Stimulated activated CD4-positive, alpha-beta T cell treated with anti-CD3 and anti-CD28 coated beads, Interleukin-4, amount 100 ng/mL, for 48 hours (primary cell): ENCODE measurements around the gene LTA4H.
"Not testable (repeated sequence)": the region's sequence is repeated elsewhere in the genome, so short reads cannot be mapped to it uniquely, and the experiment has no call there.

Experiments
- DNase-seq, 2 donors: peaks; one replicate each; pipeline ENCODE4 v3.0.0-alpha.2; 2020; ENCODE audit warnings: low read depth in 2 of 2

Gene LTA4H

GRCh38 chr12:95990136-95990535 is 45.3 kb downstream of the LTA4H start:
- DNase-seq = no peak

GRCh38 chr12:95989504-95990123 is 45.8 kb downstream of the LTA4H start:
- no peak for DNase-seq

- no peak for DNase-seq
These were observed 46.7 kb downstream of the LTA4H start for GRCh38 chr12:95988506-95989275.

- DNase-seq = no peak
These were observed 48.5 kb downstream of the LTA4H start for GRCh38 chr12:95986635-95987570.

- no peak for DNase-seq
These were observed 50.7 kb downstream of the LTA4H start for GRCh38 chr12:95984682-95985081.

GRCh38 chr12:95982602-95983001 is 52.8 kb downstream of the LTA4H start:
- DNase-seq = no peak

GRCh38 chr12:95980437-95980836 is 55.0 kb downstream of the LTA4H start:
- no peak for DNase-seq

- DNase-seq = no peak
These were observed 56.6 kb downstream of the LTA4H start for GRCh38 chr12:95978774-95979173.

- DNase-seq = no peak
These were observed 57.0 kb downstream of the LTA4H start for GRCh38 chr12:95978351-95978750.

- no peak for DNase-seq
These were observed 57.6 kb downstream of the LTA4H start for GRCh38 chr12:95977764-95978305.

GRCh38 chr12:95976416-95976832 is 59.0 kb downstream of the LTA4H start:
- DNase-seq = no peak

GRCh38 chr12:95975491-95975890 is 59.9 kb downstream of the LTA4H start:
- no peak for DNase-seq

- DNase-seq = no peak
These were observed 61.0 kb downstream of the LTA4H start for GRCh38 chr12:95974358-95974757.

GRCh38 chr12:95972832-95973456 is 62.4 kb downstream of the LTA4H start:
- no peak for DNase-seq

- DNase-seq = no peak
These were observed 64.5 kb downstream of the LTA4H start for GRCh38 chr12:95970905-95971304.

GRCh38 chr12:95969116-95969515 is 66.3 kb downstream of the LTA4H start:
- not testable (repeated sequence) for DNase-seq

GRCh38 chr12:95967301-95967700 is 68.1 kb downstream of the LTA4H start:
- no peak for DNase-seq

GRCh38 chr12:95966287-95966870 is 69.0 kb downstream of the LTA4H start:
- DNase-seq = no peak

GRCh38 chr12:95963096-95963495 is 72.3 kb downstream of the LTA4H start:
- no peak for DNase-seq

GRCh38 chr12:95962222-95962621 is 73.2 kb downstream of the LTA4H start:
- DNase-seq = no peak

GRCh38 chr12:95960241-95960640 is 75.1 kb downstream of the LTA4H start:
- no peak for DNase-seq
